Progenitor cell of endocrine pancreas (in vitro differentiated cells): ENCODE measurements around the gene NR5A1. TPM values are rescaled to one million over a fixed set of nuclear protein-coding genes. Genes with fewer than 3 reads are reported as not detected.

Experiments used
- DNase-seq: peaks from one replicate; pipeline ENCODE4 v3.0.0; 2021; ENCODE audit warnings: low spot score; ENCODE audit not compliant: unreplicated experiment
- H3K27ac Mint-ChIP-seq: 2 replicates; pipeline ENCODE4 v1.8.0; 2021; ENCODE audit warnings: mild to moderate bottlenecking, moderate library complexity, mixed read lengths
- H3K27me3 Mint-ChIP-seq: 2 replicates; pipeline ENCODE4 v1.8.0; 2021; ENCODE audit warnings: mixed read lengths
- H3K36me3 Mint-ChIP-seq: 2 replicates; pipeline ENCODE4 v1.8.0; 2022; ENCODE audit warnings: mixed read lengths; ENCODE audit not compliant: insufficient read depth
- H3K4me1 Mint-ChIP-seq: 2 replicates; pipeline ENCODE4 v1.8.0; 2021; ENCODE audit warnings: low read depth, mixed read lengths
- H3K4me3 Mint-ChIP-seq: 2 replicates; pipeline ENCODE4 v1.8.0; 2021; ENCODE audit warnings: low read depth, mild to moderate bottlenecking, moderate library complexity, mixed read lengths
- H3K9me3 Mint-ChIP-seq: 2 replicates; pipeline ENCODE4 v1.8.0; 2021; ENCODE audit warnings: low read depth, mixed read lengths
- total RNA-seq: library from RNA; stranded (reverse); gene quantifications from 2 replicates; pipeline ENCODE4 v1.2.1, GENCODE V29; 2021
- TF ChIP-seq, protein P1 (sequence below): fragments of 200-600 bp; sonication (generic); IDR thresholded peaks from one replicate; pipeline ENCODE4 v1.5.0; 2021; ENCODE audit warnings: antibody characterized with exemption, mild to moderate bottlenecking; ENCODE audit not compliant: unreplicated experiment

NR5A1 gene
- total RNA-seq, 1 donor from 2014 or later, result 0.36 TPM

DNA sequence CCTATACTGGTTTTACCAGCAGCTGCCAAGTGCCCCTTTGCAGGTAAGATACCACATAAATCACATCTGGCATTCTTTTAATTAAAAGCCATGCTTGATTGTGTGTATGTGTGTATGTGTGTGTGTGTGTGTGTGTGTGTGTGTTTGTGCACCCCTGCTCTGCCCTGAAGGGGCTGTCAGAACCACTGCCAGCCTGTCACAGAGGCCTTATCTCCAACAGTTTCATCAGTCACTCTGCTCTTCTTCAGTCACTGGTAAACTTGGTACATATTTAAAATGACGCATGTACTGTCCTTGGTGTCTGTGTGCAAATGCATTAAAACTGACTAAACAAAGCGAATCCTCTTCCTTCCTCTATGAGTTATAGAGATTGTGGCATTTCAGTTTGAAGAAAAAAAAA is 19.0 kb upstream of the NR5A1 start:
- Mint-ChIP-seq H3K4me3 (no peak overlapping the region), H3K27ac (no peak overlapping the region), H3K4me1 (peaks cover 21% of the 10 kb centered on the region), H3K36me3 (peaks cover 10% of the 10 kb centered on the region), H3K9me3 (no peaks in the 10 kb centered on the region), H3K27me3 (no peaks in the 10 kb centered on the region)
- no peak for DNase-seq
- TF ChIP-seq, protein P1, sequence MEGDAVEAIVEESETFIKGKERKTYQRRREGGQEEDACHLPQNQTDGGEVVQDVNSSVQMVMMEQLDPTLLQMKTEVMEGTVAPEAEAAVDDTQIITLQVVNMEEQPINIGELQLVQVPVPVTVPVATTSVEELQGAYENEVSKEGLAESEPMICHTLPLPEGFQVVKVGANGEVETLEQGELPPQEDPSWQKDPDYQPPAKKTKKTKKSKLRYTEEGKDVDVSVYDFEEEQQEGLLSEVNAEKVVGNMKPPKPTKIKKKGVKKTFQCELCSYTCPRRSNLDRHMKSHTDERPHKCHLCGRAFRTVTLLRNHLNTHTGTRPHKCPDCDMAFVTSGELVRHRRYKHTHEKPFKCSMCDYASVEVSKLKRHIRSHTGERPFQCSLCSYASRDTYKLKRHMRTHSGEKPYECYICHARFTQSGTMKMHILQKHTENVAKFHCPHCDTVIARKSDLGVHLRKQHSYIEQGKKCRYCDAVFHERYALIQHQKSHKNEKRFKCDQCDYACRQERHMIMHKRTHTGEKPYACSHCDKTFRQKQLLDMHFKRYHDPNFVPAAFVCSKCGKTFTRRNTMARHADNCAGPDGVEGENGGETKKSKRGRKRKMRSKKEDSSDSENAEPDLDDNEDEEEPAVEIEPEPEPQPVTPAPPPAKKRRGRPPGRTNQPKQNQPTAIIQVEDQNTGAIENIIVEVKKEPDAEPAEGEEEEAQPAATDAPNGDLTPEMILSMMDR, result no peak

DNA sequence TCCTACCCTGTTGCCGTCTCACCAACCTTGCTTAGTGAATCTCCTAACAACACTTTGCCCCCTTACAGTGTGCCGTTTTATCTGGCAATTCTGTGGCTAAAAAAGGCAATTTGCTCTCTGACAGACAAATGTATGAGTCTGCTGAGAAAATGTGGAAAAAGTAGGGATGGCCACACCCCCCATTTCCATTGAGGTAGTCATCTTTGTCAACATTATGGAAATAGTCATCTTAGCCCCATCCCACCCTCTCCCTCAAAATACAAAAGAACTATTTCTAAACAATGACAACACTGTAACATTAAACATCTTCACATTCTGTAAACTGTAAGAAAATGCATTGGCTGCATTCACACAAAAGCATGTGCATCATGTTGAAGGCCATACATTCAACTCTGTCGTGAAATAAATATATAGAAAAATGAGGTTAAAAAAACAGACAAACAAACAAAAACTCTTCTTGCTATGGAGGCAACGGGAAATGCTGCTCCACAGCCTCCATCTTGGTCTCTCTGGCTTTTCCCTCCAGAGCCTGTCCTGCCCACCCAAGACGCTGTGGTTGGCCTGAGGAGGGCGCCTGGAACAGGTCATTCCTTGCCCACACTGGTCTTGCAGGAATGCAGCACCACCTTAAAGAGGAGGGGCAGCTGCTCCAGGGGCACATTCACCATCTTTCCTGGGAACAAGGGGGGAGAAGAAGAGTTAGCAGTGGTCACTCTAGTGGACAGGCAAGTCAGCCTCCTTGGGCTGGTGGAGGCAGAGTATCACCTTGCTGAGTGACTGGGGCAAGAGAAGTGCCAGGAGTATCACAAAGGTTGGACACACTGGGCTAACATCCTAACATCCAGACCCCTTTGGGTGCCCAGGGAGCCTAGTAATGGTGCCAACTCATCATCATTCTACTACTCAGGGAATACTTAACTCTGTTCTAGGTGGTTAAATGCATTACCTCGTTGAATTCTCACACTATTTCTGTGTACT is 15.2 kb upstream of the NR5A1 start:
- peaks cover 37% of the 10 kb centered on the region for H3K4me1 Mint-ChIP-seq

DNA sequence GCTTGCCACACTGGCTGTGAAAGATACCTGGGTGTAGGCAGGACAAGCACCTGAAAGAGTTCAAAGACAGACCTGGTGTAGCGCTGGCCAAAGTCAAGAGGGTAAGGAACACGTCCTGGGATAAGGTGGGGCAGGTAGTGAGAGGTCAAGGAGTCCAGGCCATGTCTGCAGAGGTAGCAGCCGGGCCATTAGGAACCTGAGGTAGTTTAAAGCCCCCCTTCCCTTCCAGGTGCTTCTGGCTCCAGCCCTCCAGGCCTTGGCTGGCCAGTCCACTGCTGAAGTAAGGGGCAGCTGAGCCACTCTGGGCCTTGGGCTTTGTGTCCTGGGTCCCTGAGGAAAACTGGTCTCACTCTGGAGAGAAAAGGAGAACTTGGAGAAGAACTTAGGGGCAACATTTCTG is 13.9 kb upstream of the NR5A1 start:
- no peak for DNase-seq
- H3K27me3 Mint-ChIP-seq, result no peaks in the 10 kb centered on the region
- peaks cover 37% of the 10 kb centered on the region for H3K4me1 Mint-ChIP-seq
- H3K4me3 Mint-ChIP-seq, result peak overlapping the region; percentile 47
- TF ChIP-seq, protein P1, result no peak
- no peaks in the 10 kb centered on the region for H3K9me3 Mint-ChIP-seq
- peaks cover 28% of the 10 kb centered on the region for H3K36me3 Mint-ChIP-seq
- H3K27ac Mint-ChIP-seq, result peak overlapping the region; percentile 97

More for the DNA sequence above, 15.2 kb upstream of the NR5A1 start:
- TF ChIP-seq, protein P1, result no peak
- no peaks in the 10 kb centered on the region for H3K9me3 Mint-ChIP-seq
- DNase-seq, result no peak
- H3K36me3 Mint-ChIP-seq, result peaks cover 26% of the 10 kb centered on the region
- H3K27ac Mint-ChIP-seq, result peak overlapping the region; percentile 97
- H3K27me3 Mint-ChIP-seq, result no peaks in the 10 kb centered on the region
- no peak overlapping the region for H3K4me3 Mint-ChIP-seq

DNA sequence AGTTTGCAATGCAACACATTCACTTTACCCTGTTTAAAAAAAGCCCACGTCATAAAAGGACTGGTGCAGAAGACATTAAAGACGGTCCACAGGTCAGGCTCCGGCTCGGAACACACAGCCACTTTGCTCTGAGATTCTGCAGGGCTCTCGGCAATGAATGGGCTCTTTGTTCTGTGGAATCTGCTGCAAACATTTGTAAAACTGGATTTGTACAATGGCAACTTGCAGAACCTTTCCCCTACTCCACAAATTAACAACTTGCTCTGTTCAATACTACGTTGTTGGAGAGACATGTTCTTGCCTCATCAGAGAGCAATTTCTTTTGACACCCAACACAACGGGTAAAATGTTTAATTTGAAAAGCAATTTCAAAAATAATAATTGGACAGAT is 13.0 kb upstream of the NR5A1 start:
- Mint-ChIP-seq H3K9me3 (no peaks in the 10 kb centered on the region), H3K27ac (peak overlapping the region; percentile 97), H3K4me1 (peaks cover 37% of the 10 kb centered on the region), H3K36me3 (peaks cover 28% of the 10 kb centered on the region), H3K4me3 (peak overlapping the region; percentile 47), H3K27me3 (no peaks in the 10 kb centered on the region)
- TF ChIP-seq, protein P1, result no peak
- no peak for DNase-seq

DNA sequence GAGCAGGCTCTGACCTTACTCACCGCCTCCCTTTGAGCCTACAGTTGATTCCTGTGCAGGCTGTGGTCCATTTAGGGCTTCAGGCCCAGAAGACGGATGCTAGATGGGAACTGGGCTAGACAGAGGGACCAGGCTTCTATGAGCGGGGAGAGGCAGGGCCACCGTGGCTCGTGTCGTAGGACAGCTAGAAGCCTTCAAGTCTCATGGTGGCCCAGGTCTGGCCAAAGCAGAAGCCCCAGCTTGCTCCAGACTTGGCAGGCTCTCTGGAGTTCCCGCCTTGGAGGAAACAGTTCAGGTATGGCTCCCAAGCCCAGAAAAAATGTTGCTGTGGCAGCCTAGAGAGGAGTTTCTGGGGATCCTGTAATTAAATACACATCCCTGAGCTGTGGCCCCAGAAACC is 10.9 kb upstream of the NR5A1 start:
- H3K36me3 Mint-ChIP-seq, result peaks cover 28% of the 10 kb centered on the region
- peaks cover 1% of the 10 kb centered on the region for H3K27me3 Mint-ChIP-seq
- DNase-seq, result no peak
- TF ChIP-seq, protein P1, result no peak
- peaks cover 34% of the 10 kb centered on the region for H3K4me1 Mint-ChIP-seq
- no peak overlapping the region for H3K4me3 Mint-ChIP-seq
- no peaks in the 10 kb centered on the region for H3K9me3 Mint-ChIP-seq
- H3K27ac Mint-ChIP-seq, result no peak overlapping the region
